IMR-90 (cell line): ENCODE results near the gene NUDT15. TPM values are rescaled to one million over a fixed set of nuclear protein-coding genes. Genes with fewer than 3 reads are reported as not detected.

Experiments
- ATAC-seq: fragments of 200-7000 bp; cut with Tn5 transposase; 2 replicates; pipeline ENCODE4 v1.9.1; 2020; ENCODE audit warnings: low read depth, mild to moderate bottlenecking, moderate library complexity
- BruUV-seq: library from RNA; stranded (reverse); fragments of 400-500 nt; replicated peaks from 2 replicates; lab custom pipeline; 2021; lab: Mats Ljungman, UMichigan
- CTCF ChIA-PET: fragments of 300-600 bp; formaldehyde crosslinking; extraction: SDS; loops from one replicate; lab custom pipeline; 2021; ENCODE audit warnings: antibody characterized with exemption; lab: Yijun Ruan, JAX
- POLR2A ChIA-PET: fragments of 300-600 bp; sonication (Branson Sonifier 250); formaldehyde crosslinking; loops from one replicate; lab custom pipeline; 2022; ENCODE audit warnings: antibody characterized with exemption; ENCODE audit not compliant: unreplicated experiment; lab: Charles Lee
- DNase-seq: peaks from one replicate; pipeline ENCODE4 v3.0.0; 2013
- H2AFZ ChIP-seq: replicated peaks from 2 replicates; pipeline ENCODE3; 2013; ENCODE audit warnings: low read length, mild to moderate bottlenecking; ENCODE audit not compliant: poor library complexity
- H2AK5ac ChIP-seq: 2 replicates; pipeline ENCODE4 v1.6.1; 2013; ENCODE audit warnings: low read depth, low read length, inconsistent platforms
- H2AK9ac ChIP-seq: replicated peaks from 2 replicates; pipeline ENCODE3; 2013; ENCODE audit warnings: mild to moderate bottlenecking, low read depth, low read length, moderate library complexity; ENCODE audit not compliant: poor library complexity
- H2BK120ac ChIP-seq: 2 replicates; pipeline ENCODE4 v1.6.1; 2013; ENCODE audit warnings: low read depth, low read length, inconsistent platforms
- H2BK15ac ChIP-seq: 3 replicates; pipeline ENCODE4 v1.6.1; 2013; ENCODE audit warnings: low read depth, low read length, inconsistent platforms
- H2BK20ac ChIP-seq: 2 replicates; pipeline ENCODE4 v1.6.1; 2013; ENCODE audit warnings: low read depth, mild to moderate bottlenecking, inconsistent platforms, low read length, moderate library complexity
- H2BK5ac ChIP-seq: 2 replicates; pipeline ENCODE4 v1.6.1; 2013; ENCODE audit warnings: mild to moderate bottlenecking, low read depth, low read length, inconsistent platforms; ENCODE audit not compliant: poor library complexity, severe bottlenecking
- H3K14ac ChIP-seq: replicated peaks from 2 replicates; pipeline ENCODE4 v1.6.1; 2013; ENCODE audit warnings: low read depth, low read length, inconsistent platforms
- H3K18ac ChIP-seq: 2 replicates; pipeline ENCODE4 v1.6.1; 2013; ENCODE audit warnings: low read depth, low read length, control low read depth
- H3K23ac ChIP-seq: 2 replicates; pipeline ENCODE4 v1.6.1; 2013; ENCODE audit warnings: low read depth, low read length, inconsistent platforms
- H3K27ac ChIP-seq: 2 replicates; pipeline ENCODE4 v1.5.1; 2013; ENCODE audit warnings: mild to moderate bottlenecking, control low read depth, low read length; ENCODE audit not compliant: insufficient read depth
- H3K27me3 ChIP-seq: 2 replicates; pipeline ENCODE4 v1.6.1; 2013; ENCODE audit warnings: low read length; ENCODE audit not compliant: control insufficient read depth, insufficient read depth
- H3K36me3 ChIP-seq: 2 replicates; pipeline ENCODE4 v1.6.1; 2013; ENCODE audit warnings: low read length, mixed read lengths; ENCODE audit not compliant: control insufficient read depth, insufficient read depth
- H3K4ac ChIP-seq: 2 replicates; pipeline ENCODE4 v1.6.1; 2013; ENCODE audit warnings: low read depth, low read length, inconsistent platforms
- H3K4me1 ChIP-seq: 2 replicates; pipeline ENCODE4 v1.6.1; 2013; ENCODE audit warnings: low read length, mixed read lengths; ENCODE audit not compliant: control insufficient read depth, insufficient read depth
- H3K4me2 ChIP-seq: 2 replicates; pipeline ENCODE4 v1.6.1; 2013; ENCODE audit warnings: low read depth, mild to moderate bottlenecking, control low read depth, low read length, moderate library complexity
- H3K4me3 ChIP-seq: 2 replicates; pipeline ENCODE4 v1.5.1; 2013; ENCODE audit warnings: low read depth, mild to moderate bottlenecking, control low read depth, low read length, moderate library complexity; ENCODE audit not compliant: insufficient read depth
- H3K56ac ChIP-seq: 2 replicates; pipeline ENCODE4 v1.6.1; 2013; ENCODE audit warnings: low read length, inconsistent platforms; ENCODE audit not compliant: insufficient read depth; ENCODE audit errors: extremely low read depth
- H3K79me1 ChIP-seq, 2 experiments: 2 replicates each; pipeline ENCODE4 v1.6.1; 2013; ENCODE audit warnings: low read length in 2 of 2, inconsistent platforms in 1 of 2, low read depth in 1 of 2
- H3K9ac ChIP-seq: 2 replicates; pipeline ENCODE4 v1.6.1; 2013; ENCODE audit warnings: low read depth, low read length, control low read depth
- H3K9me1 ChIP-seq: 2 replicates; pipeline ENCODE4 v1.6.1; 2013; ENCODE audit warnings: low read length, inconsistent platforms; ENCODE audit not compliant: insufficient read depth
- H3K9me3 ChIP-seq: 2 replicates; pipeline ENCODE4 v1.6.1; 2013; ENCODE audit warnings: low read length; ENCODE audit not compliant: control insufficient read depth, insufficient read depth
- H4K20me1 ChIP-seq: 2 replicates; pipeline ENCODE4 v1.6.1; 2013; ENCODE audit warnings: low read length, inconsistent platforms; ENCODE audit not compliant: insufficient read depth
- H4K5ac ChIP-seq: 2 replicates; pipeline ENCODE4 v1.6.1; 2013; ENCODE audit warnings: mild to moderate bottlenecking, low read depth, low read length, control low read depth
- H4K8ac ChIP-seq, 2 experiments: 2 replicates each; pipeline ENCODE4 v1.6.1; 2013; ENCODE audit warnings: low read depth in 2 of 2, low read length in 2 of 2, control low read depth in 1 of 2, inconsistent platforms in 1 of 2
- H4K91ac ChIP-seq: 2 replicates; pipeline ENCODE4 v1.6.1; 2013; ENCODE audit warnings: low read depth, low read length, inconsistent platforms; ENCODE audit not compliant: insufficient read depth
- BHLHE40 ChIP-seq: fragments of 150-350 bp; IDR thresholded peaks from 2 replicates; pipeline ENCODE4 v1.6.1; 2016; ENCODE audit warnings: mild to moderate bottlenecking, low read depth, low read length
- CEBPB ChIP-seq: IDR thresholded peaks from 2 replicates; pipeline ENCODE4 v1.6.1; 2012; ENCODE audit warnings: low read depth, low read length, improper control_type of control experiment
- CHD1 ChIP-seq: IDR thresholded peaks from 2 replicates; pipeline ENCODE4 v1.6.1; 2012; ENCODE audit warnings: low read depth, low read length, improper control_type of control experiment
- FOS ChIP-seq: fragments of 150-350 bp; IDR thresholded peaks from 2 replicates; pipeline ENCODE4 v1.6.1; 2016; ENCODE audit warnings: low read depth, low read length
- MAZ ChIP-seq: IDR thresholded peaks from 2 replicates; pipeline ENCODE4 v1.6.1; 2012; ENCODE audit warnings: low read depth, mild to moderate bottlenecking, low read length, improper control_type of control experiment, moderate library complexity, borderline replicate concordance
- MXI1 ChIP-seq: IDR thresholded peaks from 2 replicates; pipeline ENCODE4 v1.6.1; 2012; ENCODE audit warnings: low read depth, mild to moderate bottlenecking, low read length, moderate library complexity, borderline replicate concordance
- NFE2L2 ChIP-seq: fragments of 150-350 bp; IDR thresholded peaks from 2 replicates; pipeline ENCODE4 v1.6.1; 2016; ENCODE audit warnings: low read depth, mild to moderate bottlenecking, low read length
- POLR2A ChIP-seq: IDR thresholded peaks from 2 replicates; pipeline ENCODE4 v1.6.1; 2012; ENCODE audit warnings: mild to moderate bottlenecking, low read depth, low read length
- RAD21 ChIP-seq: IDR thresholded peaks from 2 replicates; pipeline ENCODE4 v1.6.1; 2012; ENCODE audit warnings: low read length, improper control_type of control experiment
- SMC3 ChIP-seq: fragments of 150-350 bp; IDR thresholded peaks from 2 replicates; pipeline ENCODE4 v1.6.1; 2016; ENCODE audit warnings: low read depth, mild to moderate bottlenecking, antibody characterized with exemption, low read length, moderate library complexity
- WGBS, 2 experiments: methylation state at CpG; one replicate each; pipeline versions ENCODE4 v1.1.5 to v1.1.7; 2013; ENCODE audit warnings: missing lambda C conversion rate in 2 of 2; ENCODE audit not compliant: insufficient read length in 1 of 2; ENCODE audit errors: extremely low coverage in 2 of 2; 5-methylcytosine and 5-hydroxymethylcytosine counted together
- dilution Hi-C: fragments of 300-500 bp; cut with HindIII; formaldehyde crosslinking; loops from one replicate; pipeline ENCODE4 v1.14.3; 2018; ENCODE audit warnings: low sequenced_read_pairs; ENCODE audit not compliant: unreplicated experiment
- in situ Hi-C: fragments of 300-500 bp; cut with MboI; formaldehyde crosslinking; loops from 3 replicates; pipeline ENCODE4 v1.14.3; 2019; ENCODE audit warnings: low sequenced_read_pairs, inconsistent platforms, mixed read lengths
- intact Hi-C: fragments of 100-400 bp; cut with micrococcal nuclease; formaldehyde crosslinking; loops from 2 replicates; pipeline ENCODE4 v1.10.0; 2022
- polyA plus RNA-seq, 3 experiments: library from polyadenylated mRNA; depleted of rRNA; stranded (reverse); fragments of >200 nt; gene quantifications; 2 replicates each; pipeline ENCODE4 v1.2.3, GENCODE V29; 2012; ENCODE audit warnings: low replicate concordance in 1 of 3
- total RNA-seq: library from RNA; depleted of rRNA; stranded (reverse); fragments of >200 nt; gene quantifications from 2 replicates; pipeline ENCODE4 v1.2.3, GENCODE V29; 2012
- TF ChIP-seq, protein P1 (sequence below): conservative IDR thresholded peaks from 2 replicates; pipeline ENCODE4 v1.5.1; 2012; ENCODE audit warnings: mild to moderate bottlenecking, low read depth, low read length, improper control_type of control experiment
- TF ChIP-seq, protein P2 (sequence below): fragments of 150-350 bp; IDR thresholded peaks from 2 replicates; pipeline ENCODE4 v1.6.1; 2016; ENCODE audit warnings: low read depth, mild to moderate bottlenecking, low read length, moderate library complexity, borderline replicate concordance
- TF ChIP-seq, protein P3 (sequence below): fragments of 150-350 bp; IDR thresholded peaks from 2 replicates; pipeline ENCODE4 v1.6.1; 2017; ENCODE audit warnings: mild to moderate bottlenecking, antibody characterized with exemption, low read length, low read depth

The NUDT15 gene
- total and polyA plus RNA-seq, 2 of the 4 experiments (the other 2 are of a cell fraction) = 13.1 to 14.2 TPM

DNA sequence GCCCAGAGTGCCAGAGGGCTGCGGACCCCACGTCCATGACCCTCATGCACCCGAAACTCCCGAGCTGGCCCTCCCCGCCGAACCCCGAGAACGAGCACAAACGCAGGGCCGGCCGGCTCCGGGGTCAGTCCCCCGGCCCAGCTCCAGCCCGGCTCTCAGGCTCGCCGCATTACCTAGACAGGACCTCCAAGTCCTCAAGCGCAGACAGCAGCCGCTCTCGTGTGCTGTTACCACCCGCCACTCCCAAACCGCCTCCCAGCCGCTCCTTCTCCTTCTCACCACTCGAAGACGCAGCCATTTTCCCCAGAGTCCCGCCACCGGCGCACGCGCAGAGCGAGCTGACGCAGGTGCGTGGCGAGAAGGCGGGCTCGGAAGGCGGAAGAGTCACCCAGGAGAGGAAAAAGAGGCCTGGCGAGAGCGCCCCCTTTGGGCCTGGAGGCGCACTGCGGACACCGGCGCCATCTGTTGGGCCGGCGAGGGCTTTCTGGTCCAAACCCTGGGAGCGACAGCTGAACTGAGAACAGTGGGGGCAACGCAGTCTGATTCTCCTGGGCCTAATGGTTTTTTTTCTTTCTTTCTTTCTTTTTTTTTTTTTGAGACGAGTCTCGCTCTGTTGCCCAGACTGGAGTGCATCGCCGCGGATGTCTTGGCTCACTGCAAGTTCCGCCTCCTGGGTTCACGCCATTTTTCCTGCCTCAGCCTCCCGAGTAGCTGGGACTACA lies 57.4 kb downstream of the NUDT15 start, which contains the start of gene MED4:
Gene MED4 (minus strand): TSS at position 324 of the 722 bp plus-strand sequence. CDS start 26 bp downstream, at position 298.
- no peaks in the 10 kb centered on the region for H3K36me3 ChIP-seq
- WGBS, 2 experiments = 17% methylated on average over 24 of the region's 54 CpGs; no CpG with 5 or more reads in 1 of the 2 experiments
- peak within 1 kb of the TSS; percentile 47 for H2BK5ac ChIP-seq
- peaks cover 3% of the 10 kb centered on the region; the same call in 1 of the 2 replicates for H3K9me1 ChIP-seq
- H3K18ac ChIP-seq = no peak within 1 kb of the TSS
- in situ Hi-C loops (no loop called here), dilution Hi-C loops (no loop called here), intact Hi-C loops (loop anchor here (1.0 to 10.0 kb wide), 2 partner anchors 208 to 300 kb away; partner anchors contain the start of gene RB1)
- H4K91ac ChIP-seq = peak within 1 kb of the TSS; percentile 56
- H3K14ac ChIP-seq = peak within 1 kb of the TSS; percentile 75
- H2AK5ac ChIP-seq = peak within 1 kb of the TSS; percentile 68; the same call in 1 of the 2 replicates
- no peak within 1 kb of the TSS for H2BK20ac ChIP-seq
- H2BK120ac ChIP-seq = no peak within 1 kb of the TSS
- H3K4me2 ChIP-seq = peak within 1 kb of the TSS; percentile 98
- H3K4me3 ChIP-seq = peak within 1 kb of the TSS; percentile 73
- CTCF ChIA-PET = interaction anchor here (0.5 to 1.4 kb wide), 10 partner anchors 9 to 486 kb away, joined by 3 to 6 read pairs (median 4); no protein-coding TSS in a partner anchor
- peak within 1 kb of the TSS; percentile 87 for H3K23ac ChIP-seq
- no peaks in the 10 kb centered on the region for H3K9me3 ChIP-seq
- H3K4ac ChIP-seq = peak within 1 kb of the TSS; percentile 73
- H3K27me3 ChIP-seq = no peaks in the 10 kb centered on the region
- H4K5ac ChIP-seq = peak within 1 kb of the TSS; percentile 44; the same call in 1 of the 2 replicates
- H3K79me1 ChIP-seq = peaks cover 3 to 29% of the 10 kb centered on the region in 2 experiments; a peak in 3 of 4 replicates
- H3K4me1 ChIP-seq = peaks cover 2% of the 10 kb centered on the region; the same call in 1 of the 2 replicates
- H2AK9ac ChIP-seq = peak within 1 kb of the TSS; percentile 94
- H3K27ac ChIP-seq = peak within 1 kb of the TSS; percentile 72
- ATAC-seq (peak; percentile 99), DNase-seq (peak; percentile 91)
- H2AFZ ChIP-seq = peak within 1 kb of the TSS; percentile 98
- peak within 1 kb of the TSS; percentile 46 to 91 for H4K8ac ChIP-seq
- BruUV-seq = no TSS peak
- peak within 1 kb of the TSS; percentile 77 for H3K56ac ChIP-seq
- H2BK15ac ChIP-seq = no peak within 1 kb of the TSS
- H3K9ac ChIP-seq = peak within 1 kb of the TSS; percentile 76
- POLR2A ChIA-PET = interaction anchor here (0.6 kb wide), 1 partner anchor 75 kb away, joined by 10 read pairs; no protein-coding TSS in a partner anchor
- peaks cover 21% of the 10 kb centered on the region; the same call in 1 of the 2 replicates for H4K20me1 ChIP-seq
- TF ChIP-seq RAD21 = peak; percentile 52
- TF ChIP-seq, protein P1, sequence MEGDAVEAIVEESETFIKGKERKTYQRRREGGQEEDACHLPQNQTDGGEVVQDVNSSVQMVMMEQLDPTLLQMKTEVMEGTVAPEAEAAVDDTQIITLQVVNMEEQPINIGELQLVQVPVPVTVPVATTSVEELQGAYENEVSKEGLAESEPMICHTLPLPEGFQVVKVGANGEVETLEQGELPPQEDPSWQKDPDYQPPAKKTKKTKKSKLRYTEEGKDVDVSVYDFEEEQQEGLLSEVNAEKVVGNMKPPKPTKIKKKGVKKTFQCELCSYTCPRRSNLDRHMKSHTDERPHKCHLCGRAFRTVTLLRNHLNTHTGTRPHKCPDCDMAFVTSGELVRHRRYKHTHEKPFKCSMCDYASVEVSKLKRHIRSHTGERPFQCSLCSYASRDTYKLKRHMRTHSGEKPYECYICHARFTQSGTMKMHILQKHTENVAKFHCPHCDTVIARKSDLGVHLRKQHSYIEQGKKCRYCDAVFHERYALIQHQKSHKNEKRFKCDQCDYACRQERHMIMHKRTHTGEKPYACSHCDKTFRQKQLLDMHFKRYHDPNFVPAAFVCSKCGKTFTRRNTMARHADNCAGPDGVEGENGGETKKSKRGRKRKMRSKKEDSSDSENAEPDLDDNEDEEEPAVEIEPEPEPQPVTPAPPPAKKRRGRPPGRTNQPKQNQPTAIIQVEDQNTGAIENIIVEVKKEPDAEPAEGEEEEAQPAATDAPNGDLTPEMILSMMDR = peak; percentile 100
- TF ChIP-seq MAZ = peak; percentile 20; the same call in 1 of the 2 replicates
- no peak for TF ChIP-seq MXI1
- TF ChIP-seq, protein P2, sequence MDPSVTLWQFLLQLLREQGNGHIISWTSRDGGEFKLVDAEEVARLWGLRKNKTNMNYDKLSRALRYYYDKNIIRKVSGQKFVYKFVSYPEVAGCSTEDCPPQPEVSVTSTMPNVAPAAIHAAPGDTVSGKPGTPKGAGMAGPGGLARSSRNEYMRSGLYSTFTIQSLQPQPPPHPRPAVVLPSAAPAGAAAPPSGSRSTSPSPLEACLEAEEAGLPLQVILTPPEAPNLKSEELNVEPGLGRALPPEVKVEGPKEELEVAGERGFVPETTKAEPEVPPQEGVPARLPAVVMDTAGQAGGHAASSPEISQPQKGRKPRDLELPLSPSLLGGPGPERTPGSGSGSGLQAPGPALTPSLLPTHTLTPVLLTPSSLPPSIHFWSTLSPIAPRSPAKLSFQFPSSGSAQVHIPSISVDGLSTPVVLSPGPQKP = no peak
- TF ChIP-seq POLR2A = peak; percentile 94
- TF ChIP-seq SMC3 = peak; percentile 59
- TF ChIP-seq CEBPB = no peak
- no peak; the same call in 1 of the 2 replicates for TF ChIP-seq NFE2L2
- TF ChIP-seq, protein P3, sequence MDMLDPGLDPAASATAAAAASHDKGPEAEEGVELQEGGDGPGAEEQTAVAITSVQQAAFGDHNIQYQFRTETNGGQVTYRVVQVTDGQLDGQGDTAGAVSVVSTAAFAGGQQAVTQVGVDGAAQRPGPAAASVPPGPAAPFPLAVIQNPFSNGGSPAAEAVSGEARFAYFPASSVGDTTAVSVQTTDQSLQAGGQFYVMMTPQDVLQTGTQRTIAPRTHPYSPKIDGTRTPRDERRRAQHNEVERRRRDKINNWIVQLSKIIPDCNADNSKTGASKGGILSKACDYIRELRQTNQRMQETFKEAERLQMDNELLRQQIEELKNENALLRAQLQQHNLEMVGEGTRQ = no peak
- no peak for TF ChIP-seq CHD1
- TF ChIP-seq BHLHE40 = peak; percentile 36; the same call in 1 of the 2 replicates
- no peak for TF ChIP-seq FOS
